DOHH2 (cell line): ENCODE data around the gene PDE4C.

Experiments
- H3F3A ChIP-seq: fragments of 200-600 bp; sonication (generic), shearing (Covaris generic); 2 replicates; pipeline ENCODE4 v1.6.0; 2016; ENCODE audit warnings: antibody characterized with exemption, mild to moderate bottlenecking; ENCODE audit not compliant: control insufficient read depth, insufficient read depth
- H3K27ac ChIP-seq: fragments of 200-600 bp; sonication (generic); 2 replicates; pipeline ENCODE4 v1.5.1; 2014; ENCODE audit warnings: low read depth, mild to moderate bottlenecking, low read length, moderate library complexity
- H3K27me3 ChIP-seq: fragments of 200-600 bp; sonication (generic); 2 replicates; pipeline ENCODE4 v1.6.1; 2014; ENCODE audit warnings: mild to moderate bottlenecking, low read length, mixed read lengths; ENCODE audit not compliant: control insufficient read depth
- H3K36me3 ChIP-seq: fragments of 200-600 bp; sonication (generic); 2 replicates; pipeline ENCODE4 v1.6.1; 2014; ENCODE audit warnings: mild to moderate bottlenecking, low read length, moderate library complexity, mixed read lengths; ENCODE audit not compliant: control insufficient read depth
- H3K4me1 ChIP-seq: fragments of 200-600 bp; sonication (generic); 2 replicates; pipeline ENCODE4 v1.6.1; 2014; ENCODE audit warnings: mild to moderate bottlenecking, low read length, mixed read lengths; ENCODE audit not compliant: control insufficient read depth
- H3K4me2 ChIP-seq: fragments of 200-600 bp; sonication (generic); 2 replicates; pipeline ENCODE4 v1.6.0; 2014; ENCODE audit warnings: mild to moderate bottlenecking, low read length, moderate library complexity
- H3K4me3 ChIP-seq: fragments of 200-600 bp; sonication (generic); 2 replicates; pipeline ENCODE4 v1.5.1; 2014; ENCODE audit warnings: mild to moderate bottlenecking, low read length, mixed read lengths
- H3K79me2 ChIP-seq: fragments of 200-600 bp; sonication (generic); 2 replicates; pipeline ENCODE4 v1.6.1; 2014; ENCODE audit warnings: mild to moderate bottlenecking, low read length, mixed read lengths; ENCODE audit not compliant: control insufficient read depth
- H3K9me2 ChIP-seq: fragments of 200-600 bp; sonication (generic); replicated peaks from 2 replicates; pipeline ENCODE4 v1.6.1; 2014; ENCODE audit warnings: mild to moderate bottlenecking, low read length, mixed read lengths; ENCODE audit not compliant: control insufficient read depth
- H3K9me3 ChIP-seq: fragments of 200-600 bp; sonication (generic); 2 replicates; pipeline ENCODE4 v1.6.1; 2014; ENCODE audit warnings: antibody characterized with exemption, low read length, mixed read lengths; ENCODE audit not compliant: control insufficient read depth, insufficient read depth
- H4K20me1 ChIP-seq: fragments of 200-600 bp; sonication (generic); 2 replicates; pipeline ENCODE4 v1.6.0; 2014; ENCODE audit warnings: low read depth, mild to moderate bottlenecking, antibody characterized with exemption, low read length, moderate library complexity; ENCODE audit not compliant: control insufficient read depth, insufficient read depth
- EZH2phosphoT487 ChIP-seq: fragments of 200-600 bp; sonication (generic); IDR thresholded peaks from 2 replicates; pipeline ENCODE4 v1.6.1; 2017; ENCODE audit warnings: borderline replicate concordance, mild to moderate bottlenecking, antibody characterized with exemption, low read length, moderate library complexity, mixed read lengths
- TF ChIP-seq, protein P1 (sequence below): fragments of 200-600 bp; sonication (generic); IDR thresholded peaks from one replicate; pipeline ENCODE4 v1.5.1; 2014; ENCODE audit warnings: antibody characterized with exemption, mild to moderate bottlenecking, low read depth, low read length; ENCODE audit not compliant: poor library complexity, severe bottlenecking

The PDE4C gene

DNA sequence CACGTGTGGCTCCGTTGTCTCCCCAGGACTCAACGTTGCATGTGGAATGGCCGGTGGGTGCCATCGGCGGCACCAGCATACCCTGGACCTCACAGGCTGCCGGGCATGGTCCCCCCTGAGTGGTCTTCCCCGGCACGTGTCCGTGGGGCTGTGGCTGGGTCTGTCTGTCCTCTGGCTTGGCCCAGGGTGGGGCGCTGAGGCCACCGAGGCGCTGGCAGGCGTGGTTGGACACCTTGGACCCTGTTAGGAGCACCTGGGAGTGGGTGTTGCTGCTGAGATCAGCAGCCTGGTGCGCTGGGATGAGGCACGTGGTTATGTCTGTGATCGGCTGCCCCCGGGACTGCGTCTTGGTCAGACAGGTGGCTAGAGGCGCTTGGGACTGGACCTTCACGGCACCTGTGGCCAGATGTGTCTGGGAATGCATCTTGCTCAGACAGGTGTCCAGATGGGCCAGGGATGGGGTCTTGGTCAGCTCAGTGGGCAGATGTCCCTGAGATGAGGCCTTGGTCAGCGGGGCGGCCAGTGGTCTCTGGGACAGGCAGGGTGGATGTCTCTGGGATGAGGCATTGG is 38.8 kb upstream of the PDE4C start:
- no peak overlapping the region for H3K4me3 ChIP-seq
- H3K4me2 ChIP-seq: no peak overlapping the region
- no peaks in the 10 kb centered on the region for H3K9me2 ChIP-seq
- H3K27me3 ChIP-seq: no peaks in the 10 kb centered on the region
- H3K4me1 ChIP-seq: peaks cover 8% of the 10 kb centered on the region
- TF ChIP-seq, protein P1, sequence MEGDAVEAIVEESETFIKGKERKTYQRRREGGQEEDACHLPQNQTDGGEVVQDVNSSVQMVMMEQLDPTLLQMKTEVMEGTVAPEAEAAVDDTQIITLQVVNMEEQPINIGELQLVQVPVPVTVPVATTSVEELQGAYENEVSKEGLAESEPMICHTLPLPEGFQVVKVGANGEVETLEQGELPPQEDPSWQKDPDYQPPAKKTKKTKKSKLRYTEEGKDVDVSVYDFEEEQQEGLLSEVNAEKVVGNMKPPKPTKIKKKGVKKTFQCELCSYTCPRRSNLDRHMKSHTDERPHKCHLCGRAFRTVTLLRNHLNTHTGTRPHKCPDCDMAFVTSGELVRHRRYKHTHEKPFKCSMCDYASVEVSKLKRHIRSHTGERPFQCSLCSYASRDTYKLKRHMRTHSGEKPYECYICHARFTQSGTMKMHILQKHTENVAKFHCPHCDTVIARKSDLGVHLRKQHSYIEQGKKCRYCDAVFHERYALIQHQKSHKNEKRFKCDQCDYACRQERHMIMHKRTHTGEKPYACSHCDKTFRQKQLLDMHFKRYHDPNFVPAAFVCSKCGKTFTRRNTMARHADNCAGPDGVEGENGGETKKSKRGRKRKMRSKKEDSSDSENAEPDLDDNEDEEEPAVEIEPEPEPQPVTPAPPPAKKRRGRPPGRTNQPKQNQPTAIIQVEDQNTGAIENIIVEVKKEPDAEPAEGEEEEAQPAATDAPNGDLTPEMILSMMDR: no peak
- no peak for TF ChIP-seq EZH2phosphoT487
- no peaks in the 10 kb centered on the region for H4K20me1 ChIP-seq
- no peak overlapping the region for H3K27ac ChIP-seq
- H3K9me3 ChIP-seq: no peaks in the 10 kb centered on the region
- H3F3A ChIP-seq: peaks cover 4% of the 10 kb centered on the region; the same call in 1 of the 2 replicates
- H3K79me2 ChIP-seq: no peaks in the 10 kb centered on the region
- H3K36me3 ChIP-seq: peaks cover 8% of the 10 kb centered on the region; the same call in 1 of the 2 replicates

DNA sequence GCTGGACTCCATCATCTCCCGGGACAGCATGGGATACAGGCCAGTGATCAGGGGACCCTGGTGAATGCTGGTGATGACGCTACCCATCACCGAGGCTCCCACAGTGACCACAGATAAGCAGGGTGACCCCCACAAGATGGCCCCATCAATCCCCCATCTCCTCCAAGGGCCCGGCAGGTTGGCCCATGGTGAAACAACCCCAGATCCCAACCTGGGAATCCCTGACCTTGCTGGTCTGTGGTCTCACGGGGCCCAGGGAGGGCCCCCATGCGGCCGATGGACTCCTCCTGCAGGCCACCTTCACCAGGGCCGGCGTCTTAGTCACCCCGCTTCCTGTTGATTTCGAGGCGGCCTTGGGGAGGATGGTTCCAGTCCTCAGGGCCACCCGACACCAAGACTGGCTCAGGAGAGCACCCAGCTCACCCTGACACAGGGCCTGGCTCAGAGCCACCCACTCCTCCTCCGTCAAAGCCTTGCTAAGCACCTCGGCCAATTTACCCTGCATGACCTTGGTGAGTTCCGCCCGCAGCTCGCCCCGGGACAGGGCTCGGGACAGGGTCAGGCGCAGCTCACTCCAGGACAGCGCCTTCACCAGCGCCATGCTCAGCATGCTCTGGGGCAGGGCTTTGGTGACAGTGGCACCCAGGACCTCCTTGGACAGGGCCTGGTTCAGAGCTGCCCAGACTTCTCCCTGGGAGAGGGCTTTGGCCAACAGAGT is 38.1 kb upstream of the PDE4C start:
- TF ChIP-seq, protein P1: no peak
- TF ChIP-seq EZH2phosphoT487: no peak
- no peaks in the 10 kb centered on the region for H3K79me2 ChIP-seq
- H3K4me1 ChIP-seq: peaks cover 8% of the 10 kb centered on the region
- H3K9me3 ChIP-seq: no peaks in the 10 kb centered on the region
- no peak overlapping the region for H3K4me2 ChIP-seq
- no peak overlapping the region for H3K4me3 ChIP-seq
- no peaks in the 10 kb centered on the region for H3K27me3 ChIP-seq
- H3K9me2 ChIP-seq: no peaks in the 10 kb centered on the region
- H3F3A ChIP-seq: no peaks in the 10 kb centered on the region
- no peaks in the 10 kb centered on the region for H4K20me1 ChIP-seq
- no peak overlapping the region for H3K27ac ChIP-seq
- peaks cover 8% of the 10 kb centered on the region; the same call in 1 of the 2 replicates for H3K36me3 ChIP-seq

DNA sequence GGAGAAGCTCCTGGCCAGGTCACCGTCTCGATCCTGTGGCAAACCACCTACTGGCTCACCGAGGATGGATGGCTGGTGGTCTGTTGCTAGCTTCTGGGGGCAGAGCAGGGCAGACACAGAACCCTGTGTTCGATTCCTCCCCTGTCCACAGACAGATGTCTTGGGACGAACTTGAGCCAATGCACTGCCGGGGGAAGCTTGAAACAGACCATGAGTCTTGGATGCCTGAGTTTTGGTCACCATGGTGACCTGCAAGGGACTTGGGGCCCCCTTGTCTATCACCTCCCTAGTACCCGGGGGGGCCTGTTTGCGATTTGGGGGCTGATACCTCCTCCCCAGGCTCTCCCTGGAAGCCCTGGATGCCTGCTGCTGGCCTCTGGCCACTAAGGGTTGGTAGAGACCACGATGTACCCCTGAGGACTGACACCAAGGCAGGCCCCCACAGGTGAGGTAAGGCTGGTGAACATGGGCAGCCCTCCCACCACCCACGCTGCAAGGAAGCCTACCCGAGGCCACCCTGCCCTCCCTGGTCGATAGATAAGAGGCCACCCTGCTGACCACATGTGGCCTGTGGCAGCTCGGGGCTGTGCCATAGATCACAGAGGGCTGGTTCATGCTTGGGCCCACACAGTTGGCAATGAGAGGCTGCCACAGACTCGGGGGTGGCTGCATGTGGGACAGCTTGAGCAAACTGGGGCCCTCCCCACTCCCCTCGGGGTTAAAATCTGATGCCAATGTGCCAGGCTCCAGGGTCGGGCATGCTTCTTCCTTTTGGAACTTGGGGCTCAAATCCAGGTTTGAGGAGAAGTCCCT is 37.3 kb upstream of the PDE4C start:
- peaks cover 8% of the 10 kb centered on the region for H3K4me1 ChIP-seq
- H3F3A ChIP-seq: no peaks in the 10 kb centered on the region
- H4K20me1 ChIP-seq: no peaks in the 10 kb centered on the region
- H3K9me2 ChIP-seq: no peaks in the 10 kb centered on the region
- H3K36me3 ChIP-seq: peaks cover 8% of the 10 kb centered on the region; the same call in 1 of the 2 replicates
- H3K9me3 ChIP-seq: no peaks in the 10 kb centered on the region
- H3K27ac ChIP-seq: no peak overlapping the region
- no peak overlapping the region for H3K4me3 ChIP-seq
- H3K4me2 ChIP-seq: no peak overlapping the region
- TF ChIP-seq, protein P1: no peak
- no peak for TF ChIP-seq EZH2phosphoT487
- no peaks in the 10 kb centered on the region for H3K79me2 ChIP-seq
- no peaks in the 10 kb centered on the region for H3K27me3 ChIP-seq
